Measurements from ENCODE around the gene BRDT.

DNA sequence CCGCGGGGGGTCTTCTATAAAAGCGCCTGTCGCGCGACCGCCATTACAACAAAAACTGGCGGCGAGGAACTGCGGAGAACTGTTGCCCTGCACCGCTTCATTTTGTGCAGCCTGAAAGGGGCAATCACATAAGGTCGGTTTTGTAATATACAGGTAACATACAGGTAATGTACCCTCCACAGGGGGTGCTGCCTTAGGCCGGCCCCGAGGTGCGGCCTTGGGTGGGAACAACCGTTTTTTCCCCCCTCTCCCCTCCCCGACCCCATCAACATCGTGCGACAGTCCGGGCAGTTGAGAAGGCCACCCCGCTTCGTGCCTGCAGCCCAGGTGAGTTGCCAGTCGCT lies at the start of gene BRDT:
- TF ChIP-seq, protein P1, sequence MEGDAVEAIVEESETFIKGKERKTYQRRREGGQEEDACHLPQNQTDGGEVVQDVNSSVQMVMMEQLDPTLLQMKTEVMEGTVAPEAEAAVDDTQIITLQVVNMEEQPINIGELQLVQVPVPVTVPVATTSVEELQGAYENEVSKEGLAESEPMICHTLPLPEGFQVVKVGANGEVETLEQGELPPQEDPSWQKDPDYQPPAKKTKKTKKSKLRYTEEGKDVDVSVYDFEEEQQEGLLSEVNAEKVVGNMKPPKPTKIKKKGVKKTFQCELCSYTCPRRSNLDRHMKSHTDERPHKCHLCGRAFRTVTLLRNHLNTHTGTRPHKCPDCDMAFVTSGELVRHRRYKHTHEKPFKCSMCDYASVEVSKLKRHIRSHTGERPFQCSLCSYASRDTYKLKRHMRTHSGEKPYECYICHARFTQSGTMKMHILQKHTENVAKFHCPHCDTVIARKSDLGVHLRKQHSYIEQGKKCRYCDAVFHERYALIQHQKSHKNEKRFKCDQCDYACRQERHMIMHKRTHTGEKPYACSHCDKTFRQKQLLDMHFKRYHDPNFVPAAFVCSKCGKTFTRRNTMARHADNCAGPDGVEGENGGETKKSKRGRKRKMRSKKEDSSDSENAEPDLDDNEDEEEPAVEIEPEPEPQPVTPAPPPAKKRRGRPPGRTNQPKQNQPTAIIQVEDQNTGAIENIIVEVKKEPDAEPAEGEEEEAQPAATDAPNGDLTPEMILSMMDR (IDR thresholded peaks at IDR 0.05; ENCODE audit: extremely low read depth in 1 of 2, insufficient read depth in 1 of 2, low read depth in 1 of 2, low read length in 2 of 2), result no peak
- TF ChIP-seq POLR2AphosphoS5 (IDR thresholded peaks at IDR 0.05; ENCODE audit: insufficient read depth, low read depth, low read length) (no peak), POLR2A (IDR thresholded peaks at IDR 0.05; ENCODE audit: low read depth, low read length) (no peak), EZH2 (IDR thresholded peaks at IDR 0.05; ENCODE audit: borderline replicate concordance, low read depth, low read length, severe bottlenecking) (no peak), MYC (IDR thresholded peaks at IDR 0.05; ENCODE audit: low read depth, low read length) (no peak), JUN (IDR thresholded peaks at IDR 0.05; ENCODE audit: borderline replicate concordance, insufficient read depth, insufficient read length, low read depth) (no peak), GATA2 (IDR thresholded peaks at IDR 0.05; ENCODE audit: insufficient read depth, insufficient read length, low read depth, low read length) (no peak)
- TF ChIP-seq, protein P2, sequence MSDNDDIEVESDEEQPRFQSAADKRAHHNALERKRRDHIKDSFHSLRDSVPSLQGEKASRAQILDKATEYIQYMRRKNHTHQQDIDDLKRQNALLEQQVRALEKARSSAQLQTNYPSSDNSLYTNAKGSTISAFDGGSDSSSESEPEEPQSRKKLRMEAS (IDR thresholded peaks at IDR 0.05; ENCODE audit: insufficient read depth, insufficient read length), result no peak

All from endothelial cell of umbilical vein (primary cell).